ENCODE data around the gene TRIM62.

Gene TRIM62

GRCh38 chr1:33181921-33182341 is at the start of gene TRIM62:
TSS of gene TRIM62 (minus strand) at chr1:33182043. CDS start at chr1:33181432, 611 bp downstream.
- in situ Hi-C loops (cut with HindIII; ENCODE audit: low sequenced_read_pairs) = no loop called here
- peak within 1 kb of the TSS; percentile 76 for H3K4me3 ChIP-seq (ENCODE audit: low read depth, low read length)
- no peak for TF ChIP-seq CTCF (IDR thresholded peaks at IDR 0.05; ENCODE audit: low read depth, low read length, missing control alignments)
- DNase-seq (ENCODE audit: low read depth) = peak; percentile 50

- no peak for TF ChIP-seq CTCF (IDR thresholded peaks at IDR 0.05; ENCODE audit: low read depth, low read length, missing control alignments)
- DNase-seq (ENCODE audit: low read depth) = no peak
- in situ Hi-C loops (cut with HindIII; ENCODE audit: low sequenced_read_pairs) = no loop called here
- no peak overlapping the region for H3K4me3 ChIP-seq (ENCODE audit: low read depth, low read length)
Observed at GRCh38 chr1:33231166-33231565, 49.3 kb upstream of the TRIM62 start.

- no peak for TF ChIP-seq CTCF (IDR thresholded peaks at IDR 0.05; ENCODE audit: low read depth, low read length, missing control alignments)
- in situ Hi-C loops (cut with HindIII; ENCODE audit: low sequenced_read_pairs) = no loop called here
- H3K4me3 ChIP-seq (ENCODE audit: low read depth, low read length) = no peak overlapping the region
- DNase-seq (ENCODE audit: low read depth) = peak; percentile 66
Observed at GRCh38 chr1:33228935-33229487, 47.2 kb upstream of the TRIM62 start.

GRCh38 chr1:33225586-33225985 is 43.7 kb upstream of the TRIM62 start:
- DNase-seq (ENCODE audit: low read depth) = no peak
- in situ Hi-C loops (cut with HindIII; ENCODE audit: low sequenced_read_pairs) = no loop called here
- no peak overlapping the region for H3K4me3 ChIP-seq (ENCODE audit: low read depth, low read length)
- TF ChIP-seq CTCF (IDR thresholded peaks at IDR 0.05; ENCODE audit: low read depth, low read length, missing control alignments) = no peak

GRCh38 chr1:33224166-33224707 is 42.4 kb upstream of the TRIM62 start:
- H3K4me3 ChIP-seq (ENCODE audit: low read depth, low read length) = no peak overlapping the region
- TF ChIP-seq CTCF (IDR thresholded peaks at IDR 0.05; ENCODE audit: low read depth, low read length, missing control alignments) = no peak
- DNase-seq (ENCODE audit: low read depth) = no peak
- in situ Hi-C loops (cut with HindIII; ENCODE audit: low sequenced_read_pairs) = no loop called here

- TF ChIP-seq CTCF (IDR thresholded peaks at IDR 0.05; ENCODE audit: low read depth, low read length, missing control alignments) = no peak
- in situ Hi-C loops (cut with HindIII; ENCODE audit: low sequenced_read_pairs) = no loop called here
- DNase-seq (ENCODE audit: low read depth) = no peak
- H3K4me3 ChIP-seq (ENCODE audit: low read depth, low read length) = no peak overlapping the region
Observed at GRCh38 chr1:33222381-33222780, 40.5 kb upstream of the TRIM62 start.

Measured in astrocyte of the cerebellum (primary cell).